ENCODE data around the gene DNAJB7. TPM values are rescaled to one million over a fixed set of nuclear protein-coding genes. Genes with fewer than 3 reads are reported as not detected.

DNAJB7 gene
- total and polyA plus RNA-seq, 2 of the 13 experiments (the other 11 are each of a cell fraction or from before 2014, with no cell fraction given): not detected

GRCh38 chr22:40818747-40819598 lies 42.9 kb downstream of the DNAJB7 start, which contains the start of gene SLC25A17 (continued):
- TF ChIP-seq, protein P1, sequence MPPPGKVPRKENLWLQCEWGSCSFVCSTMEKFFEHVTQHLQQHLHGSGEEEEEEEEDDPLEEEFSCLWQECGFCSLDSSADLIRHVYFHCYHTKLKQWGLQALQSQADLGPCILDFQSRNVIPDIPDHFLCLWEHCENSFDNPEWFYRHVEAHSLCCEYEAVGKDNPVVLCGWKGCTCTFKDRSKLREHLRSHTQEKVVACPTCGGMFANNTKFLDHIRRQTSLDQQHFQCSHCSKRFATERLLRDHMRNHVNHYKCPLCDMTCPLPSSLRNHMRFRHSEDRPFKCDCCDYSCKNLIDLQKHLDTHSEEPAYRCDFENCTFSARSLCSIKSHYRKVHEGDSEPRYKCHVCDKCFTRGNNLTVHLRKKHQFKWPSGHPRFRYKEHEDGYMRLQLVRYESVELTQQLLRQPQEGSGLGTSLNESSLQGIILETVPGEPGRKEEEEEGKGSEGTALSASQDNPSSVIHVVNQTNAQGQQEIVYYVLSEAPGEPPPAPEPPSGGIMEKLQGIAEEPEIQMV (CRISPR knock-in tag; IDR thresholded peaks at IDR 0.05; ENCODE audit: low read depth): no peak
- no peak for TF ChIP-seq AKNA (CRISPR knock-in tag; IDR thresholded peaks at IDR 0.05; ENCODE audit: borderline replicate concordance)
- no peak for TF ChIP-seq ZNF589 (CRISPR knock-in tag; conservative IDR thresholded peaks at IDR 0.05)
- peak; percentile 90 for TF ChIP-seq ARID4A (CRISPR knock-in tag; IDR thresholded peaks at IDR 0.05; ENCODE audit: borderline replicate concordance)
- no peak for TF ChIP-seq SRSF1 (optimal IDR thresholded peaks at IDR 0.05; ENCODE audit: low read depth, low read length)
- TF ChIP-seq ETV6 (CRISPR knock-in tag; conservative IDR thresholded peaks at IDR 0.05): no peak
- TF ChIP-seq ZNF557 (CRISPR knock-in tag; IDR thresholded peaks at IDR 0.05): no peak
- TF ChIP-seq MIXL1 (CRISPR knock-in tag; IDR thresholded peaks at IDR 0.05): no peak
- no peak for TF ChIP-seq TCF12 (IDR thresholded peaks at IDR 0.05)
- TF ChIP-seq TCF12 (CRISPR knock-in tag; IDR thresholded peaks at IDR 0.05): peak; percentile 83; the same call in 1 of the 2 replicates
- no peak for TF ChIP-seq ZNF510 (CRISPR knock-in tag; IDR thresholded peaks at IDR 0.05; ENCODE audit: low read depth)
- TF ChIP-seq ZNF687 (CRISPR knock-in tag; IDR thresholded peaks at IDR 0.05): peak; percentile 93

Data from HepG2 (cell line).